Smooth muscle cell (in vitro differentiated cells): Measurements from ENCODE around the gene GRK3. TPM values are rescaled to one million over a fixed set of nuclear protein-coding genes. Genes with fewer than 3 reads are reported as not detected.
"Not testable (repeated sequence)": the region's sequence is repeated elsewhere in the genome, so short reads cannot be mapped to it uniquely, and the experiment has no call there.

Experiments used
- DNase-seq: peaks from one replicate; lab custom pipeline; 2025; ENCODE audit not compliant: unreplicated experiment; lab: John Stamatoyannopoulos, UW
- H2AFZ ChIP-seq: fragments of 200-600 bp; sonication (generic); 2 replicates; pipeline ENCODE4 v1.6.0; 2016; ENCODE audit warnings: antibody characterized with exemption, low read depth, mild to moderate bottlenecking
- H3F3A ChIP-seq: fragments of 200-600 bp; sonication (generic); 2 replicates; pipeline ENCODE4 v1.6.0; 2017; ENCODE audit warnings: antibody characterized with exemption, low read depth
- H3K27ac ChIP-seq: fragments of 200-600 bp; sonication (generic); 2 replicates; pipeline ENCODE4 v1.5.1; 2016; ENCODE audit warnings: low read depth, mild to moderate bottlenecking
- H3K27me3 ChIP-seq: fragments of 200-600 bp; sonication (generic); 2 replicates; pipeline ENCODE4 v1.6.1; 2016; ENCODE audit warnings: low read depth, mild to moderate bottlenecking
- H3K36me3 ChIP-seq: fragments of 200-600 bp; sonication (generic); 2 replicates; pipeline ENCODE4 v1.5.1; 2016; ENCODE audit warnings: low read depth
- H3K4me1 ChIP-seq: fragments of 200-600 bp; sonication (generic); 2 replicates; pipeline ENCODE4 v1.5.1; 2016; ENCODE audit warnings: low read depth
- H3K4me2 ChIP-seq: fragments of 200-600 bp; sonication (generic); 2 replicates; pipeline ENCODE4 v1.6.0; 2016; ENCODE audit warnings: mild to moderate bottlenecking
- H3K4me3 ChIP-seq: fragments of 200-600 bp; sonication (generic); 2 replicates; pipeline ENCODE4 v1.5.1; 2016; ENCODE audit warnings: mild to moderate bottlenecking
- H3K79me2 ChIP-seq: fragments of 200-600 bp; sonication (generic); 2 replicates; pipeline ENCODE4 v1.6.0; 2016; ENCODE audit warnings: low read depth, mild to moderate bottlenecking
- H3K9ac ChIP-seq: fragments of 200-600 bp; sonication (generic); 2 replicates; pipeline ENCODE4 v1.6.0; 2016; ENCODE audit warnings: low read depth
- H3K9me3 ChIP-seq: fragments of 200-600 bp; sonication (generic); replicated peaks from 2 replicates; pipeline ENCODE4 v1.5.1; 2016; ENCODE audit warnings: low read depth
- H4K20me1 ChIP-seq: fragments of 200-600 bp; sonication (generic); 2 replicates; pipeline ENCODE4 v1.6.0; 2016; ENCODE audit warnings: low read depth
- WGBS: methylation state at CpG from one replicate; pipeline ENCODE4 v1.1.7; 2016; ENCODE audit warnings: low lambda C conversion rate; 5-methylcytosine and 5-hydroxymethylcytosine counted together
- polyA plus RNA-seq: library from polyadenylated mRNA; unstranded; fragments of >200 nt; fragmentation: Nextera tagmentation; extraction: Ambion mirVana; gene quantifications from 2 replicates; pipeline ENCODE4 v1.2.1, GENCODE V29; 2016
- total RNA-seq: library from RNA; depleted of rRNA; stranded (reverse); fragments of >200 nt; gene quantifications from 2 replicates; pipeline ENCODE4 v1.2.3, GENCODE V29; 2014
- TF ChIP-seq, protein P1 (sequence below): fragments of 200-600 bp; sonication (generic); IDR thresholded peaks from 2 replicates; pipeline ENCODE4 v1.5.1; 2017; ENCODE audit warnings: borderline replicate concordance, mild to moderate bottlenecking, antibody characterized with exemption; ENCODE audit not compliant: insufficient read depth, poor library complexity, severe bottlenecking

GRK3 gene
- total and polyA plus RNA-seq, 2 experiments from 2014 or later: 1.0 to 4.6 TPM

DNA sequence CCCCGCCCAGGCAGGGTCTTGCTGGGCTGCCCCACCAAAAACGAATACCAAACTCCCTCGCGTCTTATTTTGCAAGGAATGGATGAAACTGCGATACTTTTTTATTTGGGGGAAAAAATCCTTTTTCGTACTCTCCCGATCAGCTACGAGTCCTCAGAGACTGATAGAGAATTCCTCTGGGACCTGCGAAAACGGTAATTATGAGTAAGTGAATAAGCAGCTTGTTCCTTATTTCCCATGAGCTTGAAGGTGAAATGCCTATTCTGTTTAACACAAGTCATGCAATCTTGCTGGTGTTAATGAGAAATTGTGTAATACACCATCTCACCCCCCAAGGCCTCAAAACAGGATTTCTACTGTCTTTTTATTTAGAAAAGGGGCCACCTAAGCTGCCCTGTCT lies 5.5 kb downstream of the GRK3 start:
- Histone ChIP-seq H3F3A (peaks cover 3% of the 10 kb centered on the region), H3K4me3 (no peak overlapping the region), H3K27me3 (no peaks in the 10 kb centered on the region), H3K9ac (no peak overlapping the region), H3K27ac (no peak overlapping the region), H3K9me3 (no peaks in the 10 kb centered on the region), H2AFZ (no peak overlapping the region), H3K36me3 (no peaks in the 10 kb centered on the region), H4K20me1 (no peaks in the 10 kb centered on the region), H3K4me2 (no peak overlapping the region), H3K4me1 (peaks cover 10% of the 10 kb centered on the region), H3K79me2 (no peaks in the 10 kb centered on the region)
- TF ChIP-seq, protein P1, sequence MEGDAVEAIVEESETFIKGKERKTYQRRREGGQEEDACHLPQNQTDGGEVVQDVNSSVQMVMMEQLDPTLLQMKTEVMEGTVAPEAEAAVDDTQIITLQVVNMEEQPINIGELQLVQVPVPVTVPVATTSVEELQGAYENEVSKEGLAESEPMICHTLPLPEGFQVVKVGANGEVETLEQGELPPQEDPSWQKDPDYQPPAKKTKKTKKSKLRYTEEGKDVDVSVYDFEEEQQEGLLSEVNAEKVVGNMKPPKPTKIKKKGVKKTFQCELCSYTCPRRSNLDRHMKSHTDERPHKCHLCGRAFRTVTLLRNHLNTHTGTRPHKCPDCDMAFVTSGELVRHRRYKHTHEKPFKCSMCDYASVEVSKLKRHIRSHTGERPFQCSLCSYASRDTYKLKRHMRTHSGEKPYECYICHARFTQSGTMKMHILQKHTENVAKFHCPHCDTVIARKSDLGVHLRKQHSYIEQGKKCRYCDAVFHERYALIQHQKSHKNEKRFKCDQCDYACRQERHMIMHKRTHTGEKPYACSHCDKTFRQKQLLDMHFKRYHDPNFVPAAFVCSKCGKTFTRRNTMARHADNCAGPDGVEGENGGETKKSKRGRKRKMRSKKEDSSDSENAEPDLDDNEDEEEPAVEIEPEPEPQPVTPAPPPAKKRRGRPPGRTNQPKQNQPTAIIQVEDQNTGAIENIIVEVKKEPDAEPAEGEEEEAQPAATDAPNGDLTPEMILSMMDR: no peak
- no peak for DNase-seq
- 92% methylated on average over 10 of the region's 10 CpGs for WGBS

DNA sequence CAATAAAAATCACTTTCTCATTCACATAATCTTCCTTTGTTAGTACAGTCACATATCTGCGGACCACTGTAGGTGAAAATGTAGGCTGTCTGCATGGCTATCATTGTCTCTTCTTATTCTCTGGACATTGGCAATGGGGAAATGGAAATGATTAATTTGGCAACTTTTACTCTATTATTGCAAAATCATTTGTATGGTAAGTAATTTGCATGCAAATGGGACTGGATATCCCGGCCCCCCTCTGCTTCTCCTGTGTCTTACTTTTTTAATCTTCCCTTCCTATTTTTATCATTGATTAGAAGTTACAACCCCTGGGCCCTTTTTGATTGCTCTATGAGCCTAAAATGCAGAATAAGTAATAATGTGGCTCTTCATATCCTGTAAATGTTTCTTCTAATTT lies 6.0 kb downstream of the GRK3 start:
- H3F3A ChIP-seq: peaks cover 3% of the 10 kb centered on the region
- H3K9me3 ChIP-seq: no peaks in the 10 kb centered on the region
- H3K4me2 ChIP-seq: no peak overlapping the region
- H3K27ac ChIP-seq: no peak overlapping the region
- no peak overlapping the region for H2AFZ ChIP-seq
- H3K79me2 ChIP-seq: no peaks in the 10 kb centered on the region
- no peak overlapping the region for H3K9ac ChIP-seq
- no peaks in the 10 kb centered on the region for H3K36me3 ChIP-seq
- H3K27me3 ChIP-seq: no peaks in the 10 kb centered on the region
- TF ChIP-seq, protein P1: no peak
- WGBS: 95% methylated on average over 2 of the region's 2 CpGs
- no peak for DNase-seq
- H3K4me3 ChIP-seq: no peak overlapping the region
- H3K4me1 ChIP-seq: peaks cover 10% of the 10 kb centered on the region
- no peaks in the 10 kb centered on the region for H4K20me1 ChIP-seq

DNA sequence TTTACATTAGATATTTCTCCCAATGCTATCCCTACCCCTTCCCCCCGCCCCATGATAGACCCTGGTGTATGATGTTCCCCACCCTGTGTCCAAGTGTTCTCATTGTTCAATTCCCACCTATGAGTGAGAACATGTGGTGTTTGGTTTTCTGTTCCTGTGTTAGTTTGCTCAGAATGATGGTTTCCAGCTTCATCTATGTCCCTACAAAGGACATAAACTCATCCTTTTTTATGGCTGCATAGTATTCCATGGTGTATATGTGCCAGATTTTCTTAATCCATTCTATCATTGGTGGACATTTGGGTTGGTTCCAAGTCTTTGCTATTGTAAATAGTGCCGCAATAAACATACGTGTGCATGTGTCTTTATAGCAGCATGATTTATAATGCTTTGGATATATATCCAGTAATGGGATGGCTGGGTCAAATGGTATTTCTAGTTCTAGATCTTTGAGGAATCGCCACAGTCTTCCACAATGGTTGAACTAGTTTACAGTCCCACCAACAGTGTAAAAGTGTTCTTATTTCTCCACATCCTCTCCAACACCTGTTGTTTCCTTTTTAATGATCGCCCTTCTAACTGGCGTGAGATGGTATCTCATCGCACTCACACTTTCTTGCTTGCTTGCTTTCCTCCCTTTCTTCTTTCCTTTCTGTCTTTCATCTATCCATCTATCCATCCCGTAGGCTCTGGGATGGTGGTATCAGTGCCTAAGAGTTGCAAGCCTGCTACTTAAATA lies 7.7 kb downstream of the GRK3 start:
- not testable (repeated sequence) for H2AFZ ChIP-seq, H3K4me3 ChIP-seq, H3K27ac ChIP-seq, H3K9me3 ChIP-seq, H3K36me3 ChIP-seq, H3K4me1 ChIP-seq, H3K79me2 ChIP-seq, H3K4me2 ChIP-seq, DNase-seq, H3K27me3 ChIP-seq, H3K9ac ChIP-seq, H4K20me1 ChIP-seq, H3F3A ChIP-seq
- 95% methylated on average over 8 of the region's 8 CpGs for WGBS

DNA sequence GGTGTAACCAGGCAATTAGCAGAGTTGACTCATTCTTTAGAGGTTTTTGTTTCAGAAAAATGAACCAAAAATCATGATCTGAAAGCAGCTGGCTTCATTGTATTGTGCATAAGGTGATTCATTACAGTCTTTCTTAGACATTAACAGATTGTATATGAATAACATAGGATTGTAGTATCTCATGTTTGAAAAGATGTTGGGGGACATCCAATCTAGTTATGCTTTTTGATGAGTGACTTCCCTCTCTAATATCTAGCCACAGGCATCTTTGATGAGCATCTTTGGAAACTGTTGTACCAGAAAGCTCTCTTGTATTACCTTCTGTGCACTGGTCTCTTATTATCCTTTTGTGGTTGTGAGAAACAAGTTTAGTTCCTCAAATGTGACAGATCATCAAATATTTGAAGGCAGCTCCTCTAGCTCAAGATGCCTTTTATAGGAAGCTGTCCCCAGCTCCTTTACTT lies 8.3 kb downstream of the GRK3 start:
- H3K9ac ChIP-seq: no peak overlapping the region
- peaks cover 6% of the 10 kb centered on the region for H3K79me2 ChIP-seq
- H4K20me1 ChIP-seq: no peaks in the 10 kb centered on the region
- H3K4me2 ChIP-seq: no peak overlapping the region
- no peak for DNase-seq
- H3K4me3 ChIP-seq: no peak overlapping the region
- no peaks in the 10 kb centered on the region for H3K9me3 ChIP-seq
- H3F3A ChIP-seq: peaks cover 3% of the 10 kb centered on the region
- no peak overlapping the region for H3K27ac ChIP-seq
- no peaks in the 10 kb centered on the region for H3K27me3 ChIP-seq
- TF ChIP-seq, protein P1: no peak
- peaks cover 6% of the 10 kb centered on the region for H3K4me1 ChIP-seq
- H2AFZ ChIP-seq: no peak overlapping the region
- H3K36me3 ChIP-seq: no peaks in the 10 kb centered on the region
